CD4-positive, alpha-beta T cell (primary cell): ENCODE data around the gene CEP192. TPM values are rescaled to one million over a fixed set of nuclear protein-coding genes. Genes with fewer than 3 reads are reported as not detected.

Experiments used
- ATAC-seq: fragments of 200-7000 bp; cut with Tn5 transposase; one replicate; pipeline ENCODE4 v1.10.0; 2022; ENCODE audit warnings: mild to moderate bottlenecking; ENCODE audit not compliant: poor library complexity
- CTCF ChIA-PET: fragments of 350-600 bp; sonication (Branson Sonifier 250); formaldehyde crosslinking; loops from one replicate; lab custom pipeline; 2021; ENCODE audit warnings: antibody characterized with exemption, inconsistent platforms; lab: Charles Lee
- POLR2A ChIA-PET: fragments of 350-600 bp; sonication (Branson Sonifier 250); formaldehyde crosslinking; loops from one replicate; lab custom pipeline; 2021; ENCODE audit warnings: antibody characterized with exemption, inconsistent platforms; lab: Charles Lee
- DNase-seq, 14 experiments: peaks; one replicate each; pipeline ENCODE4 v3.0.0-alpha.2; 2013 to 2020; ENCODE audit warnings: mixed read lengths in 2 of 14
- H3K27ac ChIP-seq, 2 donors: one replicate each; pipeline versions ENCODE4 v1.5.1 to v1.7.0; 2013; ENCODE audit warnings: low read length in 2 of 2, low read depth in 1 of 2, mild to moderate bottlenecking in 1 of 2
- H3K27me3 ChIP-seq, 2 experiments: 1 replicate in 1 of 2; 2 replicates in 1 of 2; pipeline versions ENCODE4 v1.6.1 to v1.7.0; 2013; ENCODE audit warnings: low read length in 2 of 2, control low read depth in 1 of 2, mild to moderate bottlenecking in 1 of 2, moderate library complexity in 1 of 2; ENCODE audit not compliant: insufficient read depth in 2 of 2, control insufficient read depth in 1 of 2
- H3K36me3 ChIP-seq: one replicate; pipeline ENCODE4 v1.6.1; 2013; ENCODE audit warnings: low read length, control low read depth; ENCODE audit not compliant: insufficient read depth
- H3K4me1 ChIP-seq: one replicate; pipeline ENCODE4 v1.6.1; 2013; ENCODE audit warnings: low read length, control low read depth; ENCODE audit not compliant: insufficient read depth
- H3K4me3 ChIP-seq: one replicate; pipeline ENCODE4 v1.5.1; 2013; ENCODE audit warnings: mild to moderate bottlenecking, low read length, moderate library complexity
- H3K9me3 ChIP-seq, 2 experiments: 1 replicate in 1 of 2; 2 replicates in 1 of 2; pipeline versions ENCODE4 v1.6.1 to v1.7.0; 2013; ENCODE audit warnings: low read length in 2 of 2, mild to moderate bottlenecking in 2 of 2, control low read depth in 1 of 2, moderate library complexity in 1 of 2; ENCODE audit not compliant: control insufficient read depth in 1 of 2, insufficient read depth in 1 of 2
- H3K27ac Mint-ChIP-seq: one replicate; pipeline ENCODE4 v1.8.0; 2020; ENCODE audit warnings: mixed read lengths
- H3K27me3 Mint-ChIP-seq: one replicate; pipeline ENCODE4 v1.8.0; 2021; ENCODE audit warnings: mixed read lengths
- H3K36me3 Mint-ChIP-seq: one replicate; pipeline ENCODE4 v1.8.0; 2021; ENCODE audit warnings: low read depth, mixed read lengths
- H3K4me1 Mint-ChIP-seq: one replicate; pipeline ENCODE4 v1.8.0; 2021; ENCODE audit warnings: low read depth, mixed read lengths
- H3K4me3 Mint-ChIP-seq: one replicate; pipeline ENCODE4 v1.8.0; 2020; ENCODE audit warnings: mild to moderate bottlenecking, mixed read lengths
- H3K9me3 Mint-ChIP-seq: one replicate; pipeline ENCODE4 v1.8.0; 2020; ENCODE audit warnings: mixed read lengths
- CTCF ChIP-seq: fragments of 200-600 bp; IDR thresholded peaks from one replicate; pipeline ENCODE4 v1.8.0; 2022; ENCODE audit warnings: antibody characterized with exemption, mild to moderate bottlenecking
- intact Hi-C, 2 experiments: fragments of 100-400 bp; cut with DNase I in 1 of 2; cut with micrococcal nuclease in 1 of 2; formaldehyde crosslinking; loops; one replicate each; pipeline versions ENCODE4 v1.15.1 to v1.9.0; 2023 to 2025; cut with DNase I, micrococcal nuclease
- total RNA-seq, 174 experiments: library from RNA in 2 of 174; stranded (reverse) in 2 of 174; gene quantifications; one replicate each; pipeline ENCODE4 v1.2.3 and lab custom pipeline; 2021 to 2026

The CEP192 gene
- total RNA-seq, 2 experiments from 2014 or later: 23.4 to 25.0 TPM

GRCh38 chr18:12960853-12961397 is 30.2 kb upstream of the CEP192 start:
- H3K27ac Mint-ChIP-seq: no peak overlapping the region
- no peaks in the 10 kb centered on the region for H3K27me3 Mint-ChIP-seq
- peaks cover 77% of the 10 kb centered on the region for H3K36me3 Mint-ChIP-seq
- H3K4me1 Mint-ChIP-seq: peaks cover 13% of the 10 kb centered on the region
- DNase-seq: no peak
- no peak overlapping the region for H3K4me3 ChIP-seq
- CTCF ChIA-PET: no interaction called here
- intact Hi-C loops: no loop called here
- H3K9me3 ChIP-seq: no peaks in the 10 kb centered on the region
- TF ChIP-seq CTCF: no peak
- no peak overlapping the region for H3K4me3 Mint-ChIP-seq
- no peak overlapping the region for H3K27ac ChIP-seq
- peaks cover 3% of the 10 kb centered on the region for H3K4me1 ChIP-seq
- no peaks in the 10 kb centered on the region for H3K9me3 Mint-ChIP-seq
- H3K27me3 ChIP-seq: no peaks in the 10 kb centered on the region
- peaks cover 44% of the 10 kb centered on the region for H3K36me3 ChIP-seq
- POLR2A ChIA-PET: interaction anchor here (2.3 kb wide), 1 partner anchor 12 kb away, joined by 9 read pairs; no protein-coding TSS in a partner anchor
- ATAC-seq: no peak

GRCh38 chr18:12963069-12963468 is 28.1 kb upstream of the CEP192 start:
- Histone ChIP-seq H3K27me3 (no peaks in the 10 kb centered on the region), H3K4me1 (peaks cover 3% of the 10 kb centered on the region), H3K27ac (no peak overlapping the region), H3K4me3 (no peak overlapping the region), H3K9me3 (no peaks in the 10 kb centered on the region), H3K36me3 (peaks cover 49% of the 10 kb centered on the region)
- no peaks in the 10 kb centered on the region for H3K9me3 Mint-ChIP-seq
- intact Hi-C loops: no loop called here
- peaks cover 86% of the 10 kb centered on the region for H3K36me3 Mint-ChIP-seq
- no peaks in the 10 kb centered on the region for H3K27me3 Mint-ChIP-seq
- no peak overlapping the region for H3K4me3 Mint-ChIP-seq
- POLR2A ChIA-PET: interaction anchor here (2.3 kb wide), 1 partner anchor 14 kb away, joined by 9 read pairs; no protein-coding TSS in a partner anchor
- DNase-seq (no peak), ATAC-seq (no peak)
- no peak for TF ChIP-seq CTCF
- CTCF ChIA-PET: interaction anchor here (1.1 kb wide), 1 partner anchor 70 kb away, joined by 3 read pairs; no protein-coding TSS in a partner anchor
- H3K4me1 Mint-ChIP-seq: peaks cover 13% of the 10 kb centered on the region
- no peak overlapping the region for H3K27ac Mint-ChIP-seq

- ATAC-seq: no peak
Observed at GRCh38 chr18:12968115-12968514, 23.0 kb upstream of the CEP192 start.

More at GRCh38 chr18:12968115-12968514, 23.0 kb upstream of the CEP192 start:
- Histone ChIP-seq H3K4me1 (peaks cover 8% of the 10 kb centered on the region), H3K4me3 (no peak overlapping the region), H3K36me3 (peaks cover 57% of the 10 kb centered on the region), H3K27ac (no peak overlapping the region), H3K27me3 (no peaks in the 10 kb centered on the region), H3K9me3 (no peaks in the 10 kb centered on the region)
- ChIA-PET POLR2A (no interaction called here), CTCF (no interaction called here)
- no peak for DNase-seq
- Mint-ChIP-seq H3K27ac (no peak overlapping the region), H3K9me3 (no peaks in the 10 kb centered on the region), H3K4me1 (no peaks in the 10 kb centered on the region), H3K36me3 (peaks cover 72% of the 10 kb centered on the region), H3K4me3 (no peak overlapping the region), H3K27me3 (no peaks in the 10 kb centered on the region)
- intact Hi-C loops: no loop called here
- no peak for TF ChIP-seq CTCF
